NCI-H1105 (cell line): ENCODE measurements around the gene TMEM31.

ENCODE experiments used
- DNase-seq: peaks from one replicate; lab custom pipeline; 2025; lab: John Stamatoyannopoulos, UW

The TMEM31 gene, protein sequence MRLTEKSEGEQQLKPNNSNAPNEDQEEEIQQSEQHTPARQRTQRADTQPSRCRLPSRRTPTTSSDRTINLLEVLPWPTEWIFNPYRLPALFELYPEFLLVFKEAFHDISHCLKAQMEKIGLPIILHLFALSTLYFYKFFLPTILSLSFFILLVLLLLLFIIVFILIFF

DNA sequence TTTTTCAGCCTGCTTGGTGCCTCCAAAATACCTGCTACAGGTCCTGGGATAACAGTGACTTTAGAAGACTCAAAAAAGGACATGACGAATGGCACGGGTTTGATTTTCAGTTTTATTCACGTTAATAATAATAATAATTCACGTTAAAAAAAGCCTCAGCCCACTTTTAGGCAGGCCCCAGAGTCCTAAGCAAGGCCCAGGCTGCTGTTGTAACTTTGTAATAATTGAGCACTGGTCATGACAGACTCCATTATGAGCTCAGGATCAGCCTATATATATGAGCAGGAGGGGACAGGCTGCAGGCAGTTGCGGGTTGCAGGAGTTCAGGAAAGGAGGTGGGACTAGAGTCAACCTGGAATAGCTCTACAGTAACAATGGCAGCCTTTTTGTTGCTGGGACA is at the start of gene TMEM31:
TSS of gene TMEM31 (plus strand) at position 301 of the 400 bp plus-strand sequence. CDS start 1,350 bp downstream, outside the sequence.
- no peak for DNase-seq

DNA sequence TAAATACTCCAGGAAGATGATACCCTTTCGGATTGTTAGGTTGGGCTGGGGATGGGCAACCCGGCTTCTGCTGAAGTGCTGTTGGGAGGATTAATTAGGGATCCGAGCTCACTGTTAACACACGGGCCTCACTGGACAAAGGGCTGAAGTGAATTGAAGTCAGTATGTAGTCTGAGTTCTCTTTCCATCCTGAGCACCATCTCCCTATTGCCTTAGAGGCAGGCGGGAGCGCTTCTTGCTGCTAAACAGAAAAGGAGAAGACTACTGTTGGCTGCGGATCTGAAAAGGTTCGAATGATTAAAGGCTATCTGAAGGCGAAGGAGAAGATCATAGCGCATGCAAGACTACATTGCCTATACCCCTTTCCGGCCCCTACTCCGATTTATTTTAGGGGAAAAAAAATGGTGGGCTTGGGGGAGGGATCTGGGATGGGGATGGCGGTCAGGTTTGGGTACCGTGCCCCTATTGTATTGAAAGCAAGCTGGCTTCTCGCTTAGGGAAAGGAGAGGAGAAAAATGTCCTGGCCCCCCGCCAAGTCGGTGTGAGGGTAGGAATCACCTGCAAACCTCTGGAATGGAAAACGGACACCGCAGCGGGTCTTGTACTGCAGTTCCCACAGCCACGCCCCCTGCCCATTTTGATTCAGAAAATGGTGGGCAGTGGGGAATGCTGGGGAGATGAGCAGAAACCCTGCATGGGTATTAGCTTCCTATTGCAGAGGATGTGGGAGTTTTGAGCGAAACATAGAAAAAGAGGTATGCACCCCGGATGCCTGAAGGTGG is 46.5 kb upstream of the TMEM31 start:
- DNase-seq: no peak

DNA sequence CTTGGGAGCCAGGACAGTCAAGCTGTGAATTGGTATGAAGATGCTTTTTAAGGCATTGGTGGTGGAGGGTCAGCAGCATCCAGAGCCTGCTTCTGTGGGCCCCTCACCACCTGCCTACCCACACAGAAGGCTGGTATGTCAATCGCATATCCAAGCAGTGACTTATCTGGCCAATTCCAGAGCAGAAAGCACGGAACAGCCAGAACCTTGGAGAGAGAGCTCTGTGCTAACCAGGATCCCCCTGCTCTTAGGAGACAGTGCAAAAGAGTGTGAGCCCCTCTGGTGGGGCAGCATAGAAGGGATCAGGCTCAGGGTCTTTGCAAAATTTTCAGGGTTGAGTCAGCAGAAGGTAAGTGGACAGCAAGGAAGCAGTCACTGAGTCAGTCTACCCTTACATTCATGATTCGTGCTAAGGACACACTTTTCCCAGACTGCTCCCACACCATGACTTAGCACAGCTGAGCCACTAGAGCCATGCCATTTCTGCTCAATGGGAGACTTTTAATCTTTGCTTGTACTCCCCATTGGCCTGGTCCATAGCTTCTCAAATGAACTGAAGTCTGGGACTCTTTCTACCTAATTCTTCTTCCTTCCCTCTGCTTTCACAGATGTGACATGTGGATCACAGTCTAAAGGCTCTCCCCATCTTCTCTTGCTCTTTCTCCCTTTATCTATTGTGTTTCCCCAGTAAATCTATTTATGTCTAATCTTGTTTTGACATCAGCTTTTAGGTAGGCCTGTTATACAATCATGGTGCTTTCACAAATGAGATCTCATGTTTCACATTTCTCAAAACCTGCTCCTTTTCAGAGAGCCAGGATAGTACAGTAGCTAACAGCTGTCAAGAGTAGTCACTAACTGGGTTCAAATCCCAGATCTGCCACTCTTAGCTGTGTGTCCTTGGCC is 44.3 kb upstream of the TMEM31 start:
- no peak for DNase-seq

DNA sequence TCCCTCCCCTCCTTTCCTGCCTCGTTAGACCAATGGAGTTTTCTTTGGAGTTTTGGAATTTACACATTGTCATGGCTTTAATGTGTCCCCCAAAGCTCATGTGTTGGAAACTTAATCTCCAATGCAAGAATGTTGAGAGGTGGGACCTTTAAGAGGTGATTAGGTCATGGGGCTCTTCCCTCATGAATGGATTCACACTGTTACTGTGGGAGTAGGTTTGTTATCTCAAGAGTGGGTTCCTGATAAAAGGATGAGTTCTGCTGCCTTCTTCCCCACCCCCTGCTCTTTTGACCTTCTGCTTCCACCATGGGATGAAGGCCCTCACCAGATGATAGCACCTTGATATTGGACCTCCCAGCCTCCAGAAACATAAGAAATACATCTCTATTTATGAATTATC is 41.0 kb upstream of the TMEM31 start:
- DNase-seq: no peak

DNA sequence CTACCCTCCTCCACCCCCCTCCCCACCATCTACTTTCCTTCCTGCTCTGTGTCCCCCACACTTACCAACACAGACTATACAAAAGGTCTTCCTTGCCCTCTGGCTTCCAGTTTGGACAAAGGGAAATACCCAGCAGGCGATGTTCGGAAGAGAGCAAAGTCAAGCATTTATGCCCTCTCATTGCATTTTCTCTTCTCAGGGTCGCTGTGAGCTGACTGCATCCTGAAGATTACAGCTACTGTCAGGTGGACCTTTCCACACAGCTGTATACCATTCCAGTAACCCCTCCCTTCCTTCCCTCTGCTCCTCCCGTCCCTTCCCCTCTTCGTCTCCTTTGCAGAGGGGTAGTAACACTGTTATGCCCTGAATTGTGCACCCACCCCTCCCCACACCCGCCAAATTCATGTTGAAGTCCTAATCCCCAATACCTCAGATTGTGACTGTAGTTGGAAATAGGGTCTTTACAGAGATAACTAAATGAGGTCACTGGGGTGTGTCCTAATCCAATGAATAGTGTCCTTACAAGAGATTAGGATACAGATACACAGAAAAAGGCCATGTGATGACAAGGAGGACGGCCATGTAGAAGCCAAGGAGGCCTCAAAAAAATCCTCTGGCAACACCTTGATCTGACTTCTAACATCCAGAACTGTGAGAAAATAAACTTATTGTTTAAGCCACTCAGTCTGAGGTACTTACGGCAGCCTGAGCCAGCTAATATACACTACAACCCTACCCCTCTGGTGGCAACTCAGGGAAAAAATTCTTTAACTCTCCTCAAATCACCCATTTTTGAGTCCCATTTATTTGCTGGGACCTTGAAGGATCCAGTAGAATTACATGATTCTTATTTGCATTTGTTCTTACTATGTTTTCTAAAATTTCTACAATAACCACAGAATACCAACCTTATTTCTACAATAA is 35.9 kb upstream of the TMEM31 start:
- DNase-seq: no peak

DNA sequence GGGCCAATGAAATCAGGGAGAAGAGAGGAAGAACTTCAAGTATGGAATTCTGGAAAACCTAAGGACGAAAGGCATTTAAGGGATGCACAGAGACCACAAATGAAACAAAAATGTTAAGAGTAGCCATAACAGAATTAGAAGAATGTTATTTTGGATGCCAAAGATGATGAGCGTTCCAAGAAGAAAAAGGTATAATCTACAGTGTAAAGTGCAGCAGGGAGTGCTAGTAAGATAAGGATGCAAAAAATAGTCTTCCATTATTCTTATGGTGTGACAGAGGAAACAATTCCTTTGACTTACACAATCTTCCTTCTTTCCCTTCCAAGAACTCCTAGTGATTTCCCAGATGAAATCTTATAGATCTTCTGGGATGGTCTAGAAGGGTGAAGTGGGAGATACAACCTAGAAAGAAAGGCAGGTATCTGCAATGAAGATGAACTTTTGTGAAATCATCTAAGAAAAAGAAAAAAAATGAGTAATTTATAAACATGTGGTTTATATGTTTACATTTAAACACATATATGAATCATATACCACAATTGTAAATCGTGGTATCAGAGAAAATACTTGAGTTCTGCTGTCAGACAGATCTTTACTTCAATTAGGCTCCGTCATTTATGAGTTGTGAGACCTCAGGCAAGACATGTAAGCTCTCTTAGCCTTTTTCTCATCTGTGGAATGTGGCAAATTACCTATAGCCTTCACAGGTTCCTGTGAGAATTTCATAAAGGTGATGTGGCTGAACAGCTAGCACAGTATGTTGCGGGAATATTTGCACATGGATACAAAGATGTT is 32.3 kb upstream of the TMEM31 start:
- DNase-seq: no peak

DNA sequence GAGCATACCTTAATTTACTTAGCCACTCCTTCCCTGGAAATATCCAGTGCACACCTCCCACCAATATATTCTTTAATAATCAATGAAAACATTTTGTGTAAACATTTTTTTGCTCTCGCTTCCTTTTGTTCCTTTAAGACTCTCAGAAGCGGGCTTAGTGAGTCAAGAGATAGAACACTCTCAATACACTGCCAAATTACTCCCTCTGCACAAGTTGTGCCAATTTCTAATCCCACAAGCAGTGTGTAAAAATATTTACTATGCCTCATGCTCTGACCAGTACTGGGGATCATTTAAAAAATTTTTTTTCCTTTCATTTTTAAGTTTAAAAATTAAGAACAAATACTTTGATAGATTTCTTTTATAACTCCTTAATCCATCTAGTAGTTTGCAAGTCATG is 29.3 kb upstream of the TMEM31 start:
- no peak for DNase-seq

DNA sequence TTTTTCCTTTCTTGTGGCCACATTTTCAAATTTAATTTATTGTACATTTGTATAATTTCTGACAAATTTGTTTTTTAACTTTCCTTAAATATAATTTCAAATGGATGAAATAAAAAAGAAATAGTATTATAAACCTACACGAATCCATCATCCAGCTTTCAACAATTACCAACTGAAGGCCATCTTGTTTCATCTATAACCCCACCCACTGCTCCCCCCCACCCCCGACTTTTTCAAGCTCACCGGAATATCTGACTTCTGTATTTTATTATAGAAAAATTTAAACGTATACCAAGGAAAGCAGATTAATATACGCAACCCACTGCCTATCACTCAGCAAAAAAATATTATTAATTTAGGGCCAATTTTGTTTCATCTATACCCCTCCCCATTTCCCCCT is 25.3 kb upstream of the TMEM31 start:
- no peak for DNase-seq

DNA sequence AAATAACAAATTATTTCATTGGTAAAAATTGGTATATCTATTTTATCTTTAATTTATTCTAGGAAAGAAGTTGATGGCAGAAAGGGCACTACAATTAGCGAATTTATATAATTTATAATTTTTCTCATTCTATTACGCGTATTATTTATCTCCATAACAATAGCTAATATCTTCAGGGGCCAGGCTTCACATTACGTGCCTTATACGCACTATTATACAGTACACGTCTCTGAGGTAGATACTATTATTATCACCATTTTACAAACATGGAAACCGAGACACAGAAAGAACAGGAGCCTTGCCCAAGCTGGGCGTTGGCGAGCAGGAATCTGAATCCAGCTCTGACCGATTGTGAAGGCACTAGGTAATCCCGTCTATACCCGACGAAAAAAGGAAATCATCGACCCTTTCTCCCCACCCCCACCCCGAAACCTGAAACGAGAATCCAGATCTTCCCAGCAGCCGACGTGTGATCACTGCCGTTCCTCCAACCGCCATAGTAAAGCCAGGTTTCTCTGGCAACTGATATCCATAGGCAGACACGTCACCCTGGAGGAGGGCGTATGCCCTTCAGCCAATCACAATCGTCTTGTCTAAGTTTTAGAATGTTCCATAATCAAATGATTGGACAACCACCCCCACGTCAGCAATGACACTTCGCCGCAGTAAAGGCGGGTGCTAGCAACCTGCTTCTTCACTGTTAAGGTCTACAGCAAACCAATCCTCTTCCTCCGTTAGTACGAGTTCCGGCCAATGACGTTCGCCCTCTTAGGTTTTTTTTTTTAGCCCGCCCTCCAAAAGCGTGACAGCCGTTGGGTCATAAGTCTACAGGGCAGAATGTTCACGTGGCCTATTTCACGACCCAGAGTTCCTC is 24.3 kb upstream of the TMEM31 start, which contains the start of gene MORF4L2:
TSS of gene MORF4L2 (minus strand) at position 501 of the 874 bp plus-strand sequence. CDS start 9,672 bp downstream, outside the sequence.
- DNase-seq: peak; percentile 92

DNA sequence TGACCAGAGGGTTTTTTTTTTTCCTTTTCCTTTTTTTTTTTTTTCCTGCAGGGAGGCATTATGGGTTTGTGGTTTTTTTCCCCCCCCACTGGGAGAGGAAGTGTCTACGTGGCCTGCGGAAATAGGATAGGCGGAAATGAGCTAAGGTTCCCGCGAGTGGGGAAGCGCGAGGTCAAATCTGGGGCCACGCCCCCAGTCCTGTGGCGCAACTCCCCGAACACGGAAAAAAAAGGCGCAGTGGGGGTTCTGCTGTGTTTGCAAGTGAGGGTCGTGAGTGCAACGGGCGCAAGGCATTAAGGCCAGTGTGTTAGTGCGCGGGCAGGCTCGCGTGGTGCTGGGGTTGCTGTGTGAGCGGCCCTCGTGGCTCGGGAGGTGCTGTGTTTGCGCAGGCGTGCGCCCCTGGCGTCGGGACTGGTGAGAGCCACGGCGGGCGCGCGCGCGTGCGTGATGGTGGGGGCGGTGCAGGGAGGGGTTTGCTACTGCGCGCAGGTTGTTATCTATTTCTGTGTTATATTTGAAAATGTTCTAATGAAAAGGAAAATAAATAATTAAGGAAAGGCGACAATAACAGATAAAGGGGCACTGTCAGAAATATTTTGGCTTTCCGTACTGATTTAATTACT is 23.5 kb upstream of the TMEM31 start:
- peak; percentile 35 for DNase-seq

DNA sequence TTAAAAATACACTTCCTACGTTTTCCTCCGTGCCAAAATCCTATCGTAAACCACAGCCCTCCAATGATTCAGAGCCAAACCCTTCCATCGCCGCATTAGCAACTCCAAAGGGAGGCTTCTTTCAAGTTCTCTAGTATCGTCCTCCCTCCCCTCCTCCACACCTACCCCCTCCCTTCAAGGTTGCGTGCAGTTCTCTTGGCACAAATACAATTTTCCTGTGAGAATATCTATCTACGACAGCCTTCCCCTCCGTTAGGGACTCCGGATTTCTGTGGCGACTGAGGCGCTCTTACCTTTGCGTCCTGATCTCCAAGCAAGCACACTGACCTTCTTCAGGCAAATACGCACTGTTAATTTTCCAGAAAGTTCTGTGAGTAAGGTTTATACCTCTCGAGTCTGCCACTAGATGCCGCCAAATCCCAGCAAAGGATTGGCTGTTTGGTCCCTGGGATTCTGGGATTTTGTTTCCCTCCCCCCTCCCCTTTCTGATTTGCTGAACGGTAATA is 23.0 kb upstream of the TMEM31 start:
- peak; percentile 64 for DNase-seq

DNA sequence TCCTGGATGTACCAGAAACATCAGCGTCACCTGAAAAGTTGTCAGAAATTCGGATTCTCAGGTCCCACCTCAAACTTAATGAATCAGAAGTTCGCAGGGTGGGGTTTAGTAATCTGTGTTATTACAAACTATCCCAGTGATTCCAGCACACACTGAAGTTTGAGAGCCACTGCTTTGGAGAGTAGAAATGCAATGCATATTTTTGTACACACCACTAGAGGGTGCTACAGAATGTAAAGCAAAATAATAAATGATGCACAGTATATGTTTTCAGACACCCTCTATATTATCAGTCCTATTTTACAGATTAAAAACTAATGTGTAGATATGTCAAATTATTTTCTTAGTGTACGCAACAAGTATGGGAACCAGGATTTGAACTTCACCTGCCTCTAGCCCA is 21.8 kb upstream of the TMEM31 start:
- peak; percentile 4 for DNase-seq

DNA sequence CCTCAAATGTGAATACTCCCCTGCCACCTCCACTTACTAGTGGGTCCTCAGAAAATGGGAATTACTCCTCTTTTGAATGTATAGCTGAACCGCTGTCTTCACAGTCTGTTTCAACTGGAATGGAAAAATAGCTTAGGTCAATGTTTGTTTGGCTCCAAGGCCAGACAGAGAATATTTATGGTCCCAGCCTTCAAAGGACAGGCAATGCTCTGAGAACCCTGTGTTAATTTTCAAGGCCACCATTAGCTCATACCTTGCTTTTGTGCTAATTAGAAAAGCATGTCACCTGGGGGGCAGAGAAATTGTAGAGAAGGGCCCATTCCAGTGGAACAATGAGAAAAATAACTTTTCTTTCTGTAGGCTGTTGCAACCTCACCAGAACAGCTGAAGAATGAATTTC is 19.6 kb upstream of the TMEM31 start:
- DNase-seq: no peak

DNA sequence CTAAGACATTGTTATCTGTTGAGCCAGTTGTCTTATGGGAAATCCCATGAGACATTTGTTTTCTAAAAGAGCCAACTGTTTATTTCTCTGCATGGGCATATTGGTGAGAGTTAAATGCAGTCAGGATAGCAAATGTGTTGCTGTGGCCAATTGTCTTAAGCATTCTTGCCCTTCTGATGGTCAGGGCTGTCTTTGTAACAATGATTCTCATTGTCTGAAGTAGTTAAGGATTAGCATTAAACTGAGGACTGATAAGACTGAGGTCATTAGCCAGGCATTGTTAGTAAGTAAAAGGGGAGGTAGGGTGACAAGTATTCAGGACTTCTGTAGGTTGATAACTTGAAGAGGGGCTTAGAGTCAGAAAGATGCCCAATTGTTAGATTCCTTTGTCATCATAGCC is 13.0 kb upstream of the TMEM31 start:
- no peak for DNase-seq

DNA sequence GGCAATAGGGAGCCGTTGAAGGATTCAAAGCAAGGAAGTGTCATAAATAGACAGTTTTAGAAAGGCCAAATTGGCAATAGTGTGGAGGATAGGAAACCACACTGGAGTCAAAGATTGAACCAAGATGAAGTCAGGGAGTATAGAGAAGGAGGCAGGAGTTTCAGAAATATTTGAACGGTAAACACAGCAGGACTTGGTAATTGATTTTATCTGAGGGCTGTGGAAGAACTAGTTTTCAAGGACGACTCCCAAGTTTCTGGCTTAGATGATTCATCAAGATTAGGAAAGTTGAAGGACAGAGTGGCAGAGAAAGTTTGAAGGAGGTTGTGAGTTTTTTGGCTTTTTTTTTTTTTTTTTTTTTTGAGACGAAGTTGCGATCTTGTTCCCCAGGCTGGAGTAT is 11.5 kb upstream of the TMEM31 start:
- DNase-seq: no peak

DNA sequence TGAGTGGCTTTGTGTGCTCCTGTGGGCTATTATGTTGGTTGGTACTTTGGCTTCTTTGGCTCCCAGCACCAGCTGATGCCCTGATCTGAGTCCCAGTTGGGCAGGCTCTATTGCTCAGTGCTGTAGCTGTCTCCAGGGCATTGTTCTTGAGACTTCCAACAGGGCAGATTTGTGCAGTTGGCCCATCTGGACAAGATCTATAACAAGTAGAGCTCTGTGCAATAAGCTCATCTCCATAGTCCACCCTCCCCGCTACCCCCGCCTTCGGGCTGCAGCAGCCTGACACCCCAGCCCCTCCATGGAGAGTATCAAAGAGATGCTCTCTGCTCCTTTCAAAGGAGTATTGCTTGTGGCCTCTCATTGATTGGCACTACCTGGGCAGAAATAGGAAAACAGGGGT is 5.8 kb upstream of the TMEM31 start:
- no peak for DNase-seq

DNA sequence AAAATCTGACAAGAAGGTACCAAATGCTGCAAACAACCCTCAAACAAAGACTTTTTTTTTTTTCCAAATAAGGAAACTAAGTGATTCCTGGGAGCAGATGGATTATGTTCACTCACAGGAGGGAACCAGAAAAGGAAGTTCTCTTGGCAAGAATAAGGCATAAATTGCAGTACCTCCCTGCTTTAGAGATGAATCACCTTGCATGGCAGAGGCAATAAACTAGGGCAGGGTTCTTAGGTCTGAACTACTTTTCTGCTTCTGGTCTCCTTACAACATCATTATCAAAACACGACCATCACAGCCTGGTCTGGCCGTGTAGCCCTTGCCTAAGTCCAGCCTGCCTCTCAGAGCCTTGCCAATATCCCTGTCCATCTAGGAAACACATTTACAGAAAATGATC is 6.3 kb downstream of the TMEM31 start:
- DNase-seq: no peak

DNA sequence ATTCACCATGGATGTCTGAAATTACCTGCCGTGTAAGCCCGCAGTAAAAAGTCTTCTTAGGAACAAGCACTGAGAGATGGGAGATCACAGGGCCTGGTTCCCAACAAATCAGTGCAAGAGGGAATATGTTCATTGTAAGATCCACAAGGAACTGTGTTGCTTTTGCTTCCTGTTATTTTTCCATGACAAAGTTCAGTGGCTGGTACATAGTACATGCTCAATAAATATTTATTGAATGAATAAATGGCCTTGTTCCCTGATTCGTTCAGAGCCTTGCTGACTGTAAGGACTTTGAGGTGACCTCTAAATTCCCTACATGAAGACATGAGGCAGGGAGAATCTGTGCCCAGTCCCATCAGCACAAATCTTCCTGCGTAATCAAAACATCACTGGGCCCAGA is 7.4 kb downstream of the TMEM31 start:
- DNase-seq: no peak

DNA sequence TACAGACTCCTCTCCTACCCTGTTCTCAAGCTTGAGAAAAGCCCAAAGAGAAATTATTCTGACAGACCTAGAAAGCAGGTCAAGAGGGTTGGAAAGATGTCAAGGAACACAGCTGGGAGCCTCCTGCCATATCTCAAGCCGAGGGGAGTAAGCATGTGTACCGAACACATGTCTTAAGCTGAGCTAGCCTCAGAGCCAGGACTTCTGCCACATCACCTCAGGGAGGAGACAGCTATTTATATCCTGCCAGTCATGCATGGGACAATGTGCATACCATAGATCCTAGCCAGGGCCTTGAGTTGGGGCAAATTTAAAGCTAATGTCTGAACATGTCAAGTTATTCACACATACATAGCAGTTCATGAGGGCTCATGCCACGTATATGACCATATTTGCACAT is 11.8 kb downstream of the TMEM31 start:
- DNase-seq: no peak
